Measurements from ENCODE around the gene INSIG1. TPM values are rescaled to one million over a fixed set of nuclear protein-coding genes. Genes with fewer than 3 reads are reported as not detected.

The INSIG1 gene
- total and polyA plus RNA-seq, 2 of the 4 experiments (the other 2 are of a cell fraction), result 19.0 to 26.0 TPM

- TF ChIP-seq BHLHE40 (IDR thresholded peaks at IDR 0.05; ENCODE audit: low read depth, low read length) (peak; percentile 82), RAD21 (IDR thresholded peaks at IDR 0.05; ENCODE audit: low read length) (no peak), RCOR1 (IDR thresholded peaks at IDR 0.05; ENCODE audit: insufficient replicate concordance, low read length) (peak; percentile 7)
These were observed at the start of gene INSIG1 (continued) for GRCh38 chr7:155297517-155298287.

GRCh38 chr7:155248366-155248756, 49.3 kb upstream of the INSIG1 start:
- Histone ChIP-seq H4K20me1 (ENCODE audit: insufficient read depth, low read length) (no peaks in the 10 kb centered on the region), H2BK5ac (ENCODE audit: low read depth, low read length, poor library complexity, severe bottlenecking) (no peak overlapping the region), H3K36me3 (ENCODE audit: control insufficient read depth, insufficient read depth, low read length) (no peaks in the 10 kb centered on the region), H3K4me3 (ENCODE audit: insufficient read depth, low read depth, low read length) (no peak overlapping the region), H3K79me1 (ENCODE audit: low read depth in 1 of 2, low read length in 2 of 2) (no peaks in the 10 kb centered on the region), H3K9me3 (ENCODE audit: control insufficient read depth, insufficient read depth, low read length) (no peaks in the 10 kb centered on the region), H3K14ac (replicated peaks; ENCODE audit: low read depth, low read length) (no peak overlapping the region), H2AK9ac (replicated peaks; ENCODE audit: low read depth, low read length, poor library complexity) (no peak overlapping the region), H2AFZ (replicated peaks; ENCODE audit: low read length, poor library complexity) (no peak overlapping the region), H3K4me2 (ENCODE audit: low read depth, low read length) (no peak overlapping the region), H3K4me1 (ENCODE audit: control insufficient read depth, insufficient read depth, low read length) (no peaks in the 10 kb centered on the region), H3K56ac (ENCODE audit: extremely low read depth, insufficient read depth, low read length) (no peak overlapping the region), H2AK5ac (ENCODE audit: low read depth, low read length) (no peak overlapping the region; the same call in 1 of the 2 replicates), H2BK15ac (ENCODE audit: low read depth, low read length) (no peak overlapping the region), H2BK120ac (ENCODE audit: low read depth, low read length) (no peak overlapping the region), H3K9ac (ENCODE audit: low read depth, low read length) (no peak overlapping the region), H3K9me1 (ENCODE audit: insufficient read depth, low read length) (no peaks in the 10 kb centered on the region), H3K27ac (ENCODE audit: insufficient read depth, low read length) (no peak overlapping the region), H4K91ac (ENCODE audit: insufficient read depth, low read depth, low read length) (no peak overlapping the region), H3K4ac (ENCODE audit: low read depth, low read length) (no peak overlapping the region), H3K27me3 (ENCODE audit: control insufficient read depth, insufficient read depth, low read length) (no peaks in the 10 kb centered on the region; the same call in 1 of the 2 replicates), H3K23ac (ENCODE audit: low read depth, low read length) (no peak overlapping the region), H4K8ac (ENCODE audit: low read depth in 2 of 2, low read length in 2 of 2) (no peak overlapping the region), H3K18ac (ENCODE audit: low read depth, low read length) (no peak overlapping the region), H2BK20ac (ENCODE audit: low read depth, low read length) (peak overlapping the region; percentile 35; the same call in 1 of the 2 replicates), H4K5ac (ENCODE audit: low read depth, low read length) (no peak overlapping the region)
- in situ Hi-C loops (cut with MboI; ENCODE audit: low sequenced_read_pairs), result no loop called here
- WGBS, 2 experiments (ENCODE audit: extremely low coverage in 2 of 2, insufficient read length in 1 of 2), result 84% methylated on average over 6 of the region's 10 CpGs; no CpG with 5 or more reads in 1 of the 2 experiments
- POLR2A ChIA-PET (ENCODE audit: unreplicated experiment), result no interaction called here
- DNase-seq (no peak), ATAC-seq (ENCODE audit: low read depth) (no peak)
- BruUV-seq (replicated peaks), result no TSS peak
- dilution Hi-C loops (cut with HindIII; ENCODE audit: low sequenced_read_pairs, unreplicated experiment), result no loop called here
- CTCF ChIA-PET, result no interaction called here
- intact Hi-C loops (cut with micrococcal nuclease), result no loop called here
- TF ChIP-seq SMC3 (IDR thresholded peaks at IDR 0.05; ENCODE audit: low read depth, low read length), result no peak
- no peak for TF ChIP-seq NFE2L2 (IDR thresholded peaks at IDR 0.05; ENCODE audit: low read depth, low read length)
- TF ChIP-seq ELK1 (IDR thresholded peaks at IDR 0.05; ENCODE audit: borderline replicate concordance, low read depth, low read length), result no peak
- TF ChIP-seq MAFK (IDR thresholded peaks at IDR 0.05; ENCODE audit: low read depth, low read length), result no peak
- no peak for TF ChIP-seq MXI1 (IDR thresholded peaks at IDR 0.05; ENCODE audit: borderline replicate concordance, low read depth, low read length)
- TF ChIP-seq FOS (IDR thresholded peaks at IDR 0.05; ENCODE audit: low read depth, low read length), result no peak
- no peak for TF ChIP-seq BHLHE40 (IDR thresholded peaks at IDR 0.05; ENCODE audit: low read depth, low read length)
- no peak for TF ChIP-seq RCOR1 (IDR thresholded peaks at IDR 0.05; ENCODE audit: insufficient replicate concordance, low read length)
- no peak for TF ChIP-seq CTCF (conservative IDR thresholded peaks at IDR 0.05; ENCODE audit: low read depth, low read length)
- no peak for TF ChIP-seq POLR2A (IDR thresholded peaks at IDR 0.05; ENCODE audit: low read depth, low read length)
- TF ChIP-seq RAD21 (IDR thresholded peaks at IDR 0.05; ENCODE audit: low read length), result no peak
- no peak for TF ChIP-seq USF2 (IDR thresholded peaks at IDR 0.05; ENCODE audit: low read depth, low read length)

All from IMR-90 (cell line).